Subcutaneous preadipocyte (primary cell): Measurements from ENCODE around the gene ARMCX1. TPM values are rescaled to one million over a fixed set of nuclear protein-coding genes. Genes with fewer than 3 reads are reported as not detected.

Experiments used
- total RNA-seq: library from RNA; depleted of rRNA; stranded (reverse); fragments of >200 nt; gene quantifications from 2 replicates; pipeline ENCODE4 v1.2.3, GENCODE V29; 2012

The ARMCX1 gene
- total RNA-seq, result 55.9 and 57.0 TPM in 2 replicates

DNA sequence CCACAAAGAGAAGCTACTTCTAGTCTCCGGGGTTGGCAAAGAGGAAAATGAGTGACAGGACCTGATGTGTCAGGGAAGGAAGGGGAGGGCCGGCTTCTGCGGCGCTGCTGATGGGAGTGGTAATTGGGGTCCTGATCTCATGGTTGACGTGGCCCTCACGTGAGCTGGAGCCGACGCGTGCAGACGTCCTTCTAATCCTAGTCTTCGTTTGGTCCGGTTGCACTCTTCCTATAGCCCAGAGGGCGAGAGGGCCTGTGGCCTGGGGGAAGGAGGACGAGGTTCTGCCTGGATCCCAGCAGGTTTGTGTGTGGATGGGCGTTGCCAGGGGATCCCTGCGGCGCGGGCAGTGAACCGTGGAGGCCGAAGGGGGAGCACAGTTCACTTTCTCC lies at the start of gene ARMCX1:
Gene ARMCX1 (plus strand): TSS at position 186 of the 389 bp plus-strand sequence. CDS start 2,384 bp downstream, outside the sequence.

Other genes with a start within 250 kb of the ARMCX1 start
- gene TIMM8A, start 201.8 kb upstream of the ARMCX1 start, total RNA-seq, result 5.5 TPM in 2 replicates
- not detected in 2 replicates for gene BTK, start 164.4 kb upstream of the ARMCX1 start, total RNA-seq
- 145 and 219 TPM in 2 replicates for gene RPL36A, start 159.5 kb upstream of the ARMCX1 start, total RNA-seq
- gene GLA, start 142.6 kb upstream of the ARMCX1 start, total RNA-seq, result 23.9 and 24.4 TPM in 2 replicates
- gene HNRNPH2, start 142.3 kb upstream of the ARMCX1 start, total RNA-seq, result 46.5 and 47.8 TPM in 2 replicates
- gene ARMCX4, start 65.1 kb upstream of the ARMCX1 start, total RNA-seq, result 3.1 and 3.3 TPM in 2 replicates
- gene ARMCX6, start 67.5 kb downstream of the ARMCX1 start, total RNA-seq, result 11.8 and 13.5 TPM in 2 replicates
- 34.2 and 41.2 TPM in 2 replicates for gene ARMCX3, start 72.6 kb downstream of the ARMCX1 start, total RNA-seq
- 31.3 and 35.3 TPM in 2 replicates for gene ARMCX2, start 109.3 kb downstream of the ARMCX1 start, total RNA-seq